Thyroid gland (tissue), 4 donors: ENCODE measurements around the gene TTC33. TPM values are rescaled to one million over a fixed set of nuclear protein-coding genes. Genes with fewer than 3 reads are reported as not detected.

ENCODE experiments used
- DNase-seq, 2 donors: peaks; one replicate each; pipeline ENCODE4 v3.0.0-alpha.2; 2019
- H3K27ac ChIP-seq, 3 donors: fragments of 200-600 bp; sonication (generic); 1 replicate in 2 of 3; 2 replicates in 1 of 3; pipeline ENCODE4 v1.5.1; 2016 to 2019; ENCODE audit warnings: mild to moderate bottlenecking in 1 of 3, moderate library complexity in 1 of 3
- H3K27me3 ChIP-seq: fragments of 200-600 bp; sonication (generic); one replicate; pipeline ENCODE4 v1.5.1; 2019
- H3K36me3 ChIP-seq, 2 donors: fragments of 200-600 bp; sonication (generic); one replicate each; pipeline ENCODE4 v1.5.1; 2016 to 2019
- H3K4me1 ChIP-seq, 2 donors: fragments of 200-600 bp; sonication (generic); one replicate each; pipeline ENCODE4 v1.5.1; 2017 to 2019
- H3K4me3 ChIP-seq, 3 donors: fragments of 200-600 bp; sonication (generic); replicated peaks in 1 of 3; 1 replicate in 2 of 3; 2 replicates in 1 of 3; pipeline ENCODE4 v1.5.1; 2016; ENCODE audit warnings: mild to moderate bottlenecking in 1 of 3
- H3K9me3 ChIP-seq: fragments of 200-600 bp; sonication (generic); one replicate; pipeline ENCODE4 v1.5.1; 2017
- POLR2A ChIP-seq, 2 donors: fragments of 450-650 bp; IDR thresholded peaks; one replicate each; pipeline ENCODE4 v1.6.1; 2017; ENCODE audit warnings: antibody characterized with exemption in 2 of 2, mild to moderate bottlenecking in 2 of 2, moderate library complexity in 1 of 2
- WGBS, 2 donors: methylation state at CpG; one replicate each; pipeline ENCODE4 v1.1.5; 2017; 5-methylcytosine and 5-hydroxymethylcytosine counted together
- intact Hi-C: fragments of 100-400 bp; cut with DNase I; formaldehyde crosslinking; loops from one replicate; pipeline ENCODE4 v1.15.1; 2023
- total RNA-seq, 4 donors: library from RNA; depleted of rRNA; stranded (reverse); fragments of >200 nt; gene quantifications; one replicate each; pipeline ENCODE4 v1.2.3, GENCODE V29; 2016
- TF ChIP-seq, protein P1 (sequence below), 6 experiments: fragments of 200-600 bp in 3 of 6; fragments of 450-650 bp in 3 of 6; sonication (generic) in 3 of 6; IDR thresholded peaks; one replicate each; pipeline ENCODE4 v1.5.1; 2016 to 2019; ENCODE audit warnings: antibody characterized with exemption in 6 of 6, mild to moderate bottlenecking in 2 of 6, inconsistent platforms in 1 of 6, moderate library complexity in 1 of 6

Gene TTC33
- total RNA-seq, 4 donors from 2014 or later = 18.7 to 35.2 (median 24.9) TPM

- TF ChIP-seq, protein P1, sequence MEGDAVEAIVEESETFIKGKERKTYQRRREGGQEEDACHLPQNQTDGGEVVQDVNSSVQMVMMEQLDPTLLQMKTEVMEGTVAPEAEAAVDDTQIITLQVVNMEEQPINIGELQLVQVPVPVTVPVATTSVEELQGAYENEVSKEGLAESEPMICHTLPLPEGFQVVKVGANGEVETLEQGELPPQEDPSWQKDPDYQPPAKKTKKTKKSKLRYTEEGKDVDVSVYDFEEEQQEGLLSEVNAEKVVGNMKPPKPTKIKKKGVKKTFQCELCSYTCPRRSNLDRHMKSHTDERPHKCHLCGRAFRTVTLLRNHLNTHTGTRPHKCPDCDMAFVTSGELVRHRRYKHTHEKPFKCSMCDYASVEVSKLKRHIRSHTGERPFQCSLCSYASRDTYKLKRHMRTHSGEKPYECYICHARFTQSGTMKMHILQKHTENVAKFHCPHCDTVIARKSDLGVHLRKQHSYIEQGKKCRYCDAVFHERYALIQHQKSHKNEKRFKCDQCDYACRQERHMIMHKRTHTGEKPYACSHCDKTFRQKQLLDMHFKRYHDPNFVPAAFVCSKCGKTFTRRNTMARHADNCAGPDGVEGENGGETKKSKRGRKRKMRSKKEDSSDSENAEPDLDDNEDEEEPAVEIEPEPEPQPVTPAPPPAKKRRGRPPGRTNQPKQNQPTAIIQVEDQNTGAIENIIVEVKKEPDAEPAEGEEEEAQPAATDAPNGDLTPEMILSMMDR (IDR thresholded peaks at IDR 0.05) = no peak
- no peak for TF ChIP-seq POLR2A (IDR thresholded peaks at IDR 0.05)
- DNase-seq = no peak
- Histone ChIP-seq H3K4me3 (no peak overlapping the region), H3K4me1 (peaks cover 0 to 5% of the 10 kb centered on the region in 2 donors), H3K36me3 (no peaks in the 10 kb centered on the region), H3K27me3 (no peaks in the 10 kb centered on the region), H3K27ac (no peak overlapping the region), H3K9me3 (no peaks in the 10 kb centered on the region)
- intact Hi-C loops = no loop called here
- 97 to 99% methylated on average over 6 of the region's 6 CpGs for WGBS, 2 donors
Measured at GRCh38 chr5:40674661-40675235, 81.0 kb downstream of the TTC33 start.

DNA sequence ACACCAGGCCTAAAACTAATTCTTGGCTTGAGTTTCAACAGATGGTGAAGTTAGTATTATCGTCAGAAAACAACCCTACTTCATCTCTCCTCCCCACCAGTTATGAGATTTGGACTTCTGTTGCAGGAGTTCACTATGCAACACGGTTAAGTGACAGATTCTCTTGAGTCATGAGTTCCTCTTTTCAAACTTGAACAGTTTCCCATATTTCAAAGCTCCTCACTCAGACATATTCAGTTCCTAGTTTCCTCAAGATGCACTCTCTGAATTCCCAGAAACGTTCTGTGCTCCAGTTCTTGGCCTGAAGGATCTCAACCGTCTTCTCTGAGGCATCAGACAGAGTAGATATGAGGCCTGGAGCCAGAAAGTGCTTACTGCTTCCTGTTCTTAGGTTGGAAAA is 83.3 kb downstream of the TTC33 start:
- DNase-seq = no peak
- H3K4me3 ChIP-seq = no peak overlapping the region
- no peak overlapping the region for H3K27ac ChIP-seq
- H3K4me1 ChIP-seq = no peaks in the 10 kb centered on the region
- H3K36me3 ChIP-seq = no peaks in the 10 kb centered on the region
- no peaks in the 10 kb centered on the region for H3K27me3 ChIP-seq
- no peak for TF ChIP-seq POLR2A (IDR thresholded peaks at IDR 0.05)
- TF ChIP-seq, protein P1 (IDR thresholded peaks at IDR 0.05) = no peak
- WGBS, 2 donors = 58 to 78% methylated on average over 4 of the region's 4 CpGs
- no peaks in the 10 kb centered on the region for H3K9me3 ChIP-seq
- intact Hi-C loops = no loop called here

GRCh38 chr5:40669606-40670390 is 86.0 kb downstream of the TTC33 start:
- WGBS, 2 donors = 83 to 85% methylated on average over 6 of the region's 6 CpGs
- H3K4me1 ChIP-seq = no peaks in the 10 kb centered on the region
- no peak for DNase-seq
- no peak for TF ChIP-seq POLR2A (IDR thresholded peaks at IDR 0.05)
- TF ChIP-seq, protein P1 (IDR thresholded peaks at IDR 0.05) = no peak
- H3K27me3 ChIP-seq = no peaks in the 10 kb centered on the region
- no peaks in the 10 kb centered on the region for H3K36me3 ChIP-seq
- no peak overlapping the region for H3K4me3 ChIP-seq
- H3K9me3 ChIP-seq = no peaks in the 10 kb centered on the region
- no peak overlapping the region for H3K27ac ChIP-seq
- intact Hi-C loops = no loop called here

- H3K9me3 ChIP-seq = no peaks in the 10 kb centered on the region
- H3K4me3 ChIP-seq = no peak overlapping the region
- H3K4me1 ChIP-seq = no peaks in the 10 kb centered on the region
- no peak for DNase-seq
- no peak for TF ChIP-seq POLR2A (IDR thresholded peaks at IDR 0.05)
- TF ChIP-seq, protein P1 (IDR thresholded peaks at IDR 0.05) = no peak
- no peak overlapping the region for H3K27ac ChIP-seq
- no peaks in the 10 kb centered on the region for H3K36me3 ChIP-seq
- intact Hi-C loops = no loop called here
- no peaks in the 10 kb centered on the region for H3K27me3 ChIP-seq
Measured at GRCh38 chr5:40667161-40667663, 88.5 kb downstream of the TTC33 start.

GRCh38 chr5:40666657-40667056 is 89.1 kb downstream of the TTC33 start:
- no peak for TF ChIP-seq POLR2A (IDR thresholded peaks at IDR 0.05)
- TF ChIP-seq, protein P1 (IDR thresholded peaks at IDR 0.05) = no peak
- Histone ChIP-seq H3K27me3 (no peaks in the 10 kb centered on the region), H3K27ac (no peak overlapping the region), H3K4me3 (no peak overlapping the region), H3K36me3 (no peaks in the 10 kb centered on the region), H3K4me1 (no peaks in the 10 kb centered on the region), H3K9me3 (no peaks in the 10 kb centered on the region)
- no peak for DNase-seq
- 88 to 89% methylated on average over 1 of the region's 1 CpG for WGBS, 2 donors
- intact Hi-C loops = no loop called here
